Kidney (tissue), 14 donors: Measurements from ENCODE around the gene PKD1. TPM values are rescaled to one million over a fixed set of nuclear protein-coding genes. Genes with fewer than 3 reads are reported as not detected.

Source experiments
- DNase-seq, 5 donors: peaks; one replicate each; pipeline ENCODE4 v3.0.0-alpha.2; 2013 to 2020
- FAIRE-seq: peaks from 2 replicates; lab custom pipeline; 2012; peaks lifted over from hg19 to GRCh38; lab: Jason Lieb, UNC
- H3K27ac ChIP-seq, 2 donors: one replicate each; pipeline ENCODE4 v1.7.0; 2013; ENCODE audit warnings: low read depth in 2 of 2, low read length in 2 of 2, inconsistent platforms in 1 of 2
- H3K27me3 ChIP-seq: one replicate; pipeline ENCODE4 v1.7.1; 2013; ENCODE audit warnings: low read length, inconsistent platforms; ENCODE audit not compliant: control insufficient read depth, insufficient read depth
- H3K36me3 ChIP-seq, 3 donors: one replicate each; pipeline versions ENCODE4 v1.7.0 to v1.7.1; 2013; ENCODE audit warnings: low read length in 3 of 3, control low read depth in 1 of 3, inconsistent platforms in 1 of 3; ENCODE audit not compliant: insufficient read depth in 3 of 3, control insufficient read depth in 2 of 3
- H3K4me1 ChIP-seq, 3 donors: one replicate each; pipeline versions ENCODE4 v1.7.0 to v1.7.1; 2013; ENCODE audit warnings: low read length in 3 of 3, inconsistent platforms in 1 of 3, low read depth in 1 of 3; ENCODE audit not compliant: control insufficient read depth in 2 of 3, insufficient read depth in 2 of 3
- H3K4me3 ChIP-seq, 3 donors: one replicate each; pipeline versions ENCODE4 v1.7.0 to v1.8.1; 2013; ENCODE audit warnings: low read length in 3 of 3, control low read depth in 1 of 3, inconsistent platforms in 1 of 3
- H3K9ac ChIP-seq, 3 donors: one replicate each; pipeline versions ENCODE4 v1.7.0 to v1.7.1; 2013; ENCODE audit warnings: low read length in 3 of 3, control low read depth in 1 of 3, inconsistent platforms in 1 of 3
- H3K9me3 ChIP-seq, 3 donors: one replicate each; pipeline versions ENCODE4 v1.7.0 to v1.7.1; 2013; ENCODE audit warnings: low read length in 3 of 3, control low read depth in 1 of 3, inconsistent platforms in 1 of 3; ENCODE audit not compliant: control insufficient read depth in 2 of 3, insufficient read depth in 1 of 3
- CTCF ChIP-seq: IDR thresholded peaks from 3 replicates; pipeline ENCODE4 v1.5.1; 2012; ENCODE audit warnings: mild to moderate bottlenecking, moderate library complexity, borderline replicate concordance; ENCODE audit not compliant: insufficient read depth; ENCODE audit errors: extremely low read depth
- intact Hi-C: fragments of 100-400 bp; cut with DNase I; formaldehyde crosslinking; loops from one replicate; pipeline ENCODE4 v1.11.1; 2022
- polyA plus RNA-seq: library from polyadenylated mRNA; stranded (reverse); fragments of 350-450 nt; fragmentation: Illumina TruSeq; extraction: RNeasy Lipid Tissue Mini Kit (QIAGEN cat#74804); gene quantifications from one replicate; pipeline ENCODE4 v1.2.3, GENCODE V29; 2014; ENCODE audit warnings: low read depth, low replicate concordance; ENCODE audit not compliant: insufficient read depth
- total RNA-seq: library from RNA; stranded (reverse); fragmentation: NEBNext Ultra II Directional; extraction: Animal tissue kit (Norgen Biotek cat#: 25700); gene quantifications from one replicate; pipeline ENCODE4 v1.2.1, GENCODE V29; 2021
- donor health status: control.
- donor health status: control.
- donor health status: control.
- donor health status: control.
- donor health status: control.
- donor health status: DM: yes; HTN: yes; CAD: no.
- donor health status: Normal renal cell carcinoma (clear cell type).

PKD1 gene
- total and polyA plus RNA-seq, 2 donors from 2014 or later = 16.2 to 88.3 TPM

DNA sequence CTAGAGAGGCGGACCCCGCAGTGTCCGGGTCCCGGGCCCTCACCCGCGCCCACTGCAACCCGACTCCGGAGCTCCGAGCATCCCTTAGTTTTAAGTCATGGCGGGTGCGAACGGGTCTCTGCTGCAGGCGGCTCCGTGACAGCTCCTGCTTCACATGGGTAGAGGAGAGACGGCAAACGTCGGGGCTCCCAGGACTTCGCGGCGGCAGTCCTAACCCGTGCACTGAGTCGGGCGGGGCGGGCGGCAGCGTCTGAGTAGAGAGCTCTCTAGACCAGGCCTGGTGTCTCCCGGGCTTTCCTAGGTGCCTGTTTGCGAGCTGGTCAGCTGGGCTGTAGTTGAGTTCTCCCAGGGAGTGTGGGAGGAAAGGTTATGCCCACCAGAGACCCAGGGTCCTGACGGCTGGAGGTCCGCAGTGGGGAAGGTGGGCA is 87.6 kb downstream of the PKD1 start:
- Histone ChIP-seq H3K27ac (peak overlapping the region in 1 of 2 donors; percentile 23), H3K27me3 (no peaks in the 10 kb centered on the region), H3K36me3 (peaks cover 0 to 15% (median 4%) of the 10 kb centered on the region in 3 donors), H3K9ac (peak overlapping the region; percentile 67 to 92 (median 67)), H3K9me3 (no peaks in the 10 kb centered on the region), H3K4me3 (peak overlapping the region; percentile 80 to 94 (median 87)), H3K4me1 (peaks cover 0 to 27% (median 4%) of the 10 kb centered on the region in 3 donors)
- TF ChIP-seq CTCF = no peak
- intact Hi-C loops = no loop called here
- FAIRE-seq (no peak), DNase-seq (no peak)

DNA sequence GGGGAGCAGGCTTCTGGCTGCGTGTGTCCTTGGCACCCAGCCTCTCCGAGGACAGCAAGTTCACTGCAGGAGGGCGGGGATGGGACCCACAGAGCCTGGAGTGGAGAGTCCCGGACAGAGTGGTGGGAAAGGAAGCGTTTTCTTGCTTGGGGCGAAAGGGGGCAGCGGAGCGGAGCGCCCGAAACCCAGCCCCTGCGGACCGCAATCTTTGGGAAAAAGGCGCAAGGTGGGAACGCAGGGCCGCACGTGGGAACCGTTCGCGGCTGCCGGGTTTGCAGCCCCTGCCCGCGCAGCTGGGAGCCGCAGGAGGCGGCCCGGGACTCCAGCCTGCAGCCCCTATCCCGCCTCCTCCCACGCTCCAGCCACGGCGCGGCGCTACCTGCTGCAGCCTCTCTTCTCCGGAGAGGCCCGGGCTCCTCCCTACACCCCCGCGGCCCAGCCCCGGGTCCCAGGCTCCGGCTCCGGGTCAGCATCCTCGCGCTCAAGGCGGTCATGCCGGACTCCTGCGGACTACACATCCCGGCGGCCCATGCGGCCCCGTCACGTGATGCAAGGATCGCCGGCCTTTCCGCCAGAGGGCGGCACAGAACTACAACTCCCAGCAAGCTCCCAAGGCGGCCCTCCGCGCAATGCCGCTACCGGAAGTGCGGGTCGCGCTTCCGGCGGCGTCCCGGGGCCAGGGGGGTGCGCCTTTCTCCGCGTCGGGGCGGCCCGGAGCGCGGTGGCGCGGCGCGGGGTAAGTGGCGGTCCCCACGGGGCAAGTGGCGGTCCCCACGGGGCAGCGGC is 88.2 kb downstream of the PKD1 start, which contains the start of the genes NTHL1 and TSC2:
TSS of gene NTHL1 (minus strand) at position 505 of the 786 bp plus-strand sequence. CDS start at position 494, 11 bp downstream.
TSS of gene TSC2 (plus strand) at position 656 of the 786 bp plus-strand sequence. CDS start 631 bp downstream, outside the sequence.
- DNase-seq = peak; percentile 98 to 99 (median 98)
- peak within 1 kb of the TSS; percentile 67 to 92 (median 67) for H3K9ac ChIP-seq
- peak within 1 kb of the TSS in 1 of 2 donors; percentile 23 for H3K27ac ChIP-seq
- peak within 1 kb of the TSS; percentile 80 to 94 (median 87) for H3K4me3 ChIP-seq
- no peak for FAIRE-seq
- peaks cover 0 to 11% (median 3%) of the 10 kb centered on the region in 3 donors for H3K36me3 ChIP-seq
- intact Hi-C loops = no loop called here
- peaks cover 0 to 29% (median 4%) of the 10 kb centered on the region in 3 donors for H3K4me1 ChIP-seq
- no peaks in the 10 kb centered on the region for H3K9me3 ChIP-seq
- H3K27me3 ChIP-seq = no peaks in the 10 kb centered on the region
- peak; percentile 63 for TF ChIP-seq CTCF

- Histone ChIP-seq H3K9me3 (no peaks in the 10 kb centered on the region), H3K36me3 (peaks cover 0 to 6% (median 2%) of the 10 kb centered on the region in 3 donors), H3K27ac (no peak overlapping the region), H3K4me3 (peak overlapping the region; percentile 24 to 94 (median 44)), H3K9ac (peak overlapping the region in 1 of 3 donors; percentile 55), H3K4me1 (peaks cover 0 to 29% (median 4%) of the 10 kb centered on the region in 3 donors), H3K27me3 (no peaks in the 10 kb centered on the region)
- TF ChIP-seq CTCF = no peak
- intact Hi-C loops = no loop called here
- FAIRE-seq = no peak
- peak in 1 of 5 donors; percentile 72 for DNase-seq
These were observed 88.8 kb downstream of the PKD1 start for GRCh38 chr16:2046893-2047329.
